Measurements from ENCODE around the gene ROBO1.

ROBO1 gene

DNA sequence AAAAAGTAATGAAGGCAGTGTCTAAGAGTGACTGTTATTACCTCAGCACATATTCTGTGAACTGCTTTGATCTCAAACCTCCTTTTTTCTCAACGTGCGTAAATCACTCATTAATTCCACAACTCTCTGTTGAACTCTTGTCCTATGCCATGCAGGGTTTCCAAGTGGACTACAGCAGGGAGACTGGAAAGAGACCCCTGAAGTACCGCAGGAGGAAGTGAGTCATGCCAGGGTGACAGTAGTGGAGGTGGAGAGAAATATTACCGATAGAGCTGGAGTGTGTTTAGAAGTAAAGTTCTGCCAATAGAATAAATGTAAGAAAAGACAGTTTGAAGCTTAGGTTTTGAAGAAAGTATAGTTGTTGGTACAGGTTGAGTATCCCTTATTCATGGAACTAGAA, 908.9 kb downstream of the ROBO1 start:
- H3K4me3 ChIP-seq (ENCODE audit: control insufficient read depth, low read depth, low read length) = no peak overlapping the region
- no peak for DNase-seq (ENCODE audit: low read depth)
- TF ChIP-seq, protein P1, sequence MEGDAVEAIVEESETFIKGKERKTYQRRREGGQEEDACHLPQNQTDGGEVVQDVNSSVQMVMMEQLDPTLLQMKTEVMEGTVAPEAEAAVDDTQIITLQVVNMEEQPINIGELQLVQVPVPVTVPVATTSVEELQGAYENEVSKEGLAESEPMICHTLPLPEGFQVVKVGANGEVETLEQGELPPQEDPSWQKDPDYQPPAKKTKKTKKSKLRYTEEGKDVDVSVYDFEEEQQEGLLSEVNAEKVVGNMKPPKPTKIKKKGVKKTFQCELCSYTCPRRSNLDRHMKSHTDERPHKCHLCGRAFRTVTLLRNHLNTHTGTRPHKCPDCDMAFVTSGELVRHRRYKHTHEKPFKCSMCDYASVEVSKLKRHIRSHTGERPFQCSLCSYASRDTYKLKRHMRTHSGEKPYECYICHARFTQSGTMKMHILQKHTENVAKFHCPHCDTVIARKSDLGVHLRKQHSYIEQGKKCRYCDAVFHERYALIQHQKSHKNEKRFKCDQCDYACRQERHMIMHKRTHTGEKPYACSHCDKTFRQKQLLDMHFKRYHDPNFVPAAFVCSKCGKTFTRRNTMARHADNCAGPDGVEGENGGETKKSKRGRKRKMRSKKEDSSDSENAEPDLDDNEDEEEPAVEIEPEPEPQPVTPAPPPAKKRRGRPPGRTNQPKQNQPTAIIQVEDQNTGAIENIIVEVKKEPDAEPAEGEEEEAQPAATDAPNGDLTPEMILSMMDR (IDR thresholded peaks at IDR 0.05; ENCODE audit: control insufficient read depth, insufficient read depth, low read depth, low read length, missing control alignments) = no peak

DNA sequence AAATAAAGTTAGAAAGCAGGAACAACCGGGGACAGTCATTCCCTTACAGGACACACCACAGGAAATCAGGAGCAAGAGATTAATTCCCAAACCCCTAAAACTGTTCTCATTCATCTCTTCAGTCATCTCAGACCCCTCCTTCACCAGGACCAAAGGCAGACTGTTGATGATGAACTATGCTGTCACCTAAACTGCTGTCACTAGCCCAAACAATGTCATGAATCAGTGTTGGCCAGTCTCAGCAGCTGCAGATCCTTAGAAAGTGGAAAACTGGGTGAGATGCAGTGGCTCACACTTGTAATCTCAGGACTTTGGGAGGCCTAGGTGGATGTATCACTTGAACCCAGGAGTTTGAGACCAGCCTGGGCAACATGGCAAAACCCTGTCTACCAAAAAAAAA, 909.6 kb downstream of the ROBO1 start:
- no peak for DNase-seq (ENCODE audit: low read depth)
- no peak overlapping the region for H3K4me3 ChIP-seq (ENCODE audit: control insufficient read depth, low read depth, low read length)
- TF ChIP-seq, protein P1 (IDR thresholded peaks at IDR 0.05; ENCODE audit: control insufficient read depth, insufficient read depth, low read depth, low read length, missing control alignments) = no peak

DNA sequence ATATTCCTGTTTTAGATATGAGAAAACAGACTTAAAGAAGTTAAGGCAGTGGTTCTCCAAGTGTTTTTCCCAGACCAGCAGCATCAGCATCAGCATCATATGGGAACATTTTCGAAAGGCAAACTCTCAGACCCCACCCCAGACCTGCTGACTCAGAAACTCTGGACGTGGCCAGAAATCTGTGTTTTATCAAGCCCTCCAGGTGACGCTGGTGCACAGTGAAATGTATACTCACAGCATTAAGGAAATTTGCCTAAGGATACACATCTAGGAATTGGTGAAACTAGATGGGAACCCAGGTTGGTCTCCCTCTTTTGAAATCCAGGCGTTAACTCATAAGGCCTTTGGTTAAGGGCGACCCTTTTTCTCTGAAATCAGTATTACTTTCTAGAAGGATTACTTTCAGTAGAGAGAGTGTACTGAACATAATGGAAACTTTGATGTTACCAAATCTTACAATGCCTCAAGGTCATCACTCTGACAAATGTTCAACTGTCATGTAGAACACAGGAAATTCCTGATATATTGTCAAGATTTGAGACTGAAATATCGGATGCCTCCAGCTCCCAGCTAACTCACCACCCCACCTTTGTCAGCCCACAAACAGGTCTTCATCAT, 910.2 kb downstream of the ROBO1 start:
- DNase-seq (ENCODE audit: low read depth) = no peak
- no peak overlapping the region for H3K4me3 ChIP-seq (ENCODE audit: control insufficient read depth, low read depth, low read length)
- TF ChIP-seq, protein P1 (IDR thresholded peaks at IDR 0.05; ENCODE audit: control insufficient read depth, insufficient read depth, low read depth, low read length, missing control alignments) = peak; percentile 20

DNA sequence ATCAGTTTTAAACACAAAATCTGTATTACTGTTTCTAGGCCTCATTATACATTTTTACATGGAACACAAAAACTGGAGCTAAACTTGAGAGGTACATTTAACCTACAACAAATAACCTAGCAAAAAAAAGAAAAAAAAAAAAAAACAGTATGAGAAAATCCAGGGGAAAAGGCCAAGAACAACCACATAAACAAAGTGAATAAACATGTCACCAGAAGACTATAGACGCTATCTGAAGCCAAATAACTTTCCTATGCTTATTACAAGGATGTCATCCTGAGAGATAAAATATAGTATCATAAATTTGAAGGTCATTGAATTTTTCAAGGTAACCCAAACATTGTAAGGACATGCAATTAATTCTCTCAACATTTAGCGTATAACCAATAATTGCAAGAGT, 911.6 kb downstream of the ROBO1 start:
- TF ChIP-seq, protein P1 (IDR thresholded peaks at IDR 0.05; ENCODE audit: control insufficient read depth, insufficient read depth, low read depth, low read length, missing control alignments) = no peak
- no peak for DNase-seq (ENCODE audit: low read depth)
- H3K4me3 ChIP-seq (ENCODE audit: control insufficient read depth, low read depth, low read length) = no peak overlapping the region

DNA sequence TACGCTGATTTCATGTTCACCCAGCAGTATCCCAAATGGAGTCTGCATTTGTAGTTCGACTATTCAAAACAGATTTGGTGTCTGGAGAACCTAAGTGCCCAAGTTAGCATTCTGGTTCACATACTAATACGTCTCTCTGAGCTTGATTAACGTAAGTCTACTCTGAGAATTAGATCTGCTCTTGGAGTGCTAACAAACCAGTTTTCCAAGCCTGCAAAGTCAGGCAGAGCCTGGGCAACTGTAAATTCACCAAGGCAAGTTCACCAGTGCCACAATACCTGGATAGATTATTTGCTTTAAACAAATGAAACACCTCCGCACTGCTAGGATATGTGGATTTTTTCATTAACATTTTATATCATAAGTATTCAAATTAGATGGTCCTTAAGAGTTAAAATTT, 912.6 kb downstream of the ROBO1 start:
- DNase-seq (ENCODE audit: low read depth) = no peak
- TF ChIP-seq, protein P1 (IDR thresholded peaks at IDR 0.05; ENCODE audit: control insufficient read depth, insufficient read depth, low read depth, low read length, missing control alignments) = no peak
- no peak overlapping the region for H3K4me3 ChIP-seq (ENCODE audit: control insufficient read depth, low read depth, low read length)

DNA sequence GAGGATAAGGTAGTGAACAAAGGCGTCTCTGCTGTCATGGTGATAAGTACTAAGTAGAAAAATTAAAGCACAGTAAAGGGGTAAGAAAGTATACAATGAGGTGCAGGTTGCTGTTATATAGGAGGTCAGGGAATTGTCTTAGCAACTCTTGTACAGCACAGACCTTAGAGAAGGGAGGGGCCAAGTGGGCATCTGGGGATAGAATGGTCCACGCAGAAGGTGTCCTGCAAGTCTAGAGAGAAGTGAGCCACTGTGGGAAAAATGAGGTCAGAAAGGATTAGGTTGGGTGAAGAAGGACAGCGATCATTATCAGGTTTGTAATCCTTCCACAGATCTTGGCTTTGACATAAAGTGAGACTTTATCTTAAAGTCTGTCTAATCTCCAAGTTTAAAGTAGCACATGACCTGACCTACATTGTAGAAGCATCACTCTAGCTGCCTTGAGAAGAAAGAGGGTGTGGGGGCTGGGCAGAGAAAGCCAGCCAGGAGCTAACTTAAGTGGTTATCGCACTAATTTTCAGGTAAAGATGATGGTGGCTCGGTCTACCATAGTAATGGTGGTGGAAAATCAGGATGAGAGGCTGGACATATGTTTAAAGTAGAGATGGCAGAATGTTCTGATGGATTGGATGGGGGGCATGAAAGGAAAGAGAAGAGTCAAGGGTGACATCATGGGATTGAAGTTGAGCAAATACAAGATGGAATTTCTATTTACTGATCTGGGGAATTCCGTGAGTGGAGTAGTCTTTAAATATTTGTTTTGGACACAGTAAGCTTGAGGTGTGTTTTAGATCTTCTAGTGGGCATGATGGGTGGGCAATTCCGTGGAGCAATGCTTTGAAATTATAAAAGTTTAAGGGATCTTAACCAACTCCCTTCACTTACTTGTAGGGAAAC, 919.2 kb downstream of the ROBO1 start:
- no peak overlapping the region for H3K4me3 ChIP-seq (ENCODE audit: control insufficient read depth, low read depth, low read length)
- TF ChIP-seq, protein P1 (IDR thresholded peaks at IDR 0.05; ENCODE audit: control insufficient read depth, insufficient read depth, low read depth, low read length, missing control alignments) = no peak
- no peak for DNase-seq (ENCODE audit: low read depth)
